ENCODE results near the gene SPOPL. TPM values are rescaled to one million over a fixed set of nuclear protein-coding genes. Genes with fewer than 3 reads are reported as not detected.

SPOPL gene
- total and polyA plus RNA-seq, 7 experiments from 2014 or later = 0.44 to 25.7 (median 12.2) TPM

DNA sequence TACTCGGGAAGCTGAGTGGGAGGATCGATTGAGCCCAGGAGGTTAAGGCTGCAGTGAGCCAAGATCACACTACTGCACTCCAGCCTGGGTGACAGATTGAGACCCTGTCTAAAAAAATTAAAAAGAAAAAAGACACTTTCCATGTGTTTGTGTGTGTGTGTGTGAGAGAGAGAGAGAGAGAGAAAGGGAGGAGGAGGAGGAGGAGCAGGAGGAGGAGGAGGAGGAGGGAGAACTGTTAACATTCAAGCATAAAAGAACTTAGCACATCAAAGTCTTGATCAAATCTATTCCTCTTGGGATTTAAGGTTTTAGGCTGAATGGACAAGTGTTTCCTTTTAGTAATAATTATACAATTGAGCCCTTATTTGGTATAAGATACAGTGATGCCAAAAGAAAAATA, 75.5 kb downstream of the SPOPL start:
- intact Hi-C loops (cut with micrococcal nuclease) = no loop called here
- Histone ChIP-seq H3K27me3 (ENCODE audit: control insufficient read depth in 2 of 2, insufficient read depth in 2 of 2, low read length in 2 of 2) (no peaks in the 10 kb centered on the region), H3K9me3 (ENCODE audit: control insufficient read depth in 2 of 3, low read length in 3 of 3) (no peaks in the 10 kb centered on the region), H3K4me1 (ENCODE audit: control insufficient read depth in 2 of 2, insufficient read depth in 2 of 2, low read length in 2 of 2) (no peaks in the 10 kb centered on the region), H3K36me3 (ENCODE audit: control insufficient read depth in 2 of 3, insufficient read depth in 3 of 3, low read length in 3 of 3) (no peaks in the 10 kb centered on the region), H3K4me3 (ENCODE audit: low read length) (no peak overlapping the region), H3K27ac (ENCODE audit: low read depth, low read length) (no peak overlapping the region)
- no peak overlapping the region for H3K27ac Mint-ChIP-seq
- ChIA-PET CTCF (no interaction called here), POLR2A (no interaction called here)
- DNase-seq (no peak), ATAC-seq (no peak)
- peaks cover 2 to 27% (median 9%) of the 10 kb centered on the region in 11 donors for H3K9me3 Mint-ChIP-seq
- H3K4me3 Mint-ChIP-seq = no peak overlapping the region
- H3K4me1 Mint-ChIP-seq = no peaks in the 10 kb centered on the region
- peaks cover 20 to 77% (median 69%) of the 10 kb centered on the region in 5 donors for H3K36me3 Mint-ChIP-seq
- H3K27me3 Mint-ChIP-seq = no peaks in the 10 kb centered on the region

- H3K4me3 Mint-ChIP-seq = no peak overlapping the region
- ATAC-seq = no peak
- no peaks in the 10 kb centered on the region for H3K4me1 ChIP-seq (ENCODE audit: control insufficient read depth in 2 of 2, insufficient read depth in 2 of 2, low read length in 2 of 2)
- H3K36me3 ChIP-seq (ENCODE audit: control insufficient read depth in 2 of 3, insufficient read depth in 3 of 3, low read length in 3 of 3) = no peaks in the 10 kb centered on the region
- peaks cover 2 to 23% (median 9%) of the 10 kb centered on the region in 11 donors for H3K9me3 Mint-ChIP-seq
- DNase-seq = no peak
- no peak overlapping the region for H3K27ac Mint-ChIP-seq
- peaks cover 22 to 79% (median 58%) of the 10 kb centered on the region in 5 donors for H3K36me3 Mint-ChIP-seq
- ChIA-PET POLR2A (no interaction called here), CTCF (no interaction called here)
- no peaks in the 10 kb centered on the region for H3K27me3 Mint-ChIP-seq
- no peak overlapping the region for H3K4me3 ChIP-seq (ENCODE audit: low read length)
- no peaks in the 10 kb centered on the region for H3K9me3 ChIP-seq (ENCODE audit: control insufficient read depth in 2 of 3, low read length in 3 of 3)
- H3K27me3 ChIP-seq (ENCODE audit: control insufficient read depth in 2 of 2, insufficient read depth in 2 of 2, low read length in 2 of 2) = no peaks in the 10 kb centered on the region
- intact Hi-C loops (cut with micrococcal nuclease) = no loop called here
- H3K27ac ChIP-seq (ENCODE audit: low read depth, low read length) = no peak overlapping the region
- H3K4me1 Mint-ChIP-seq = no peaks in the 10 kb centered on the region
Measured at GRCh38 chr2:138579556-138579955, 78.0 kb downstream of the SPOPL start.

DNA sequence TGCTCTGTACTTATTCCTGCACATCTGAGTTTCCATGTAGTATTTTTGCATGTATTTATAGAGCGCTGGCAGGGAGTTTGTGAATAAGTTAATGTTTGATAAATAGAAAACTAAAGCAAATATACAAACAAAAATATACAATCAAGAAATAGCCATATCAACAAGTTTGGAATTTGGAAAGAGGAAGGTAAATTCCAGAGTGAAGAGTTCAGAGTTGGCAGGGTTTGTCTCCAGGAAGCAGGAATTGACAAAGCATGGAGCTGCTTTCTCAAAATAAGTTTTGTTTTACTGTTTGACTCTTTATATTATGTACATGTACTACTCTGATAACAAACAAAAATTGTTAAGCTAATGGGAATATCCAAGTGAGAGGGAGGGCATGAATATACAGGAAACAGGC, 80.3 kb downstream of the SPOPL start:
- DNase-seq (no peak), ATAC-seq (no peak)
- Mint-ChIP-seq H3K9me3 (peaks cover 0 to 17% (median 6%) of the 10 kb centered on the region in 11 donors), H3K36me3 (peaks cover 18 to 58% (median 44%) of the 10 kb centered on the region in 5 donors), H3K4me1 (no peaks in the 10 kb centered on the region), H3K4me3 (no peak overlapping the region), H3K27me3 (no peaks in the 10 kb centered on the region), H3K27ac (no peak overlapping the region)
- Histone ChIP-seq H3K36me3 (ENCODE audit: control insufficient read depth in 2 of 3, insufficient read depth in 3 of 3, low read length in 3 of 3) (no peaks in the 10 kb centered on the region), H3K4me3 (ENCODE audit: low read length) (no peak overlapping the region), H3K27ac (ENCODE audit: low read depth, low read length) (no peak overlapping the region), H3K9me3 (ENCODE audit: control insufficient read depth in 2 of 3, low read length in 3 of 3) (no peaks in the 10 kb centered on the region), H3K4me1 (ENCODE audit: control insufficient read depth in 2 of 2, insufficient read depth in 2 of 2, low read length in 2 of 2) (no peaks in the 10 kb centered on the region), H3K27me3 (ENCODE audit: control insufficient read depth in 2 of 2, insufficient read depth in 2 of 2, low read length in 2 of 2) (no peaks in the 10 kb centered on the region)
- intact Hi-C loops (cut with micrococcal nuclease) = no loop called here
- CTCF ChIA-PET = no interaction called here
- POLR2A ChIA-PET = no interaction called here

GRCh38 chr2:138589663-138590062, 88.1 kb downstream of the SPOPL start:
- H3K36me3 ChIP-seq (ENCODE audit: control insufficient read depth in 2 of 3, insufficient read depth in 3 of 3, low read length in 3 of 3) = no peaks in the 10 kb centered on the region
- H3K27me3 ChIP-seq (ENCODE audit: control insufficient read depth in 2 of 2, insufficient read depth in 2 of 2, low read length in 2 of 2) = no peaks in the 10 kb centered on the region
- H3K4me1 ChIP-seq (ENCODE audit: control insufficient read depth in 2 of 2, insufficient read depth in 2 of 2, low read length in 2 of 2) = no peaks in the 10 kb centered on the region
- Mint-ChIP-seq H3K4me3 (no peak overlapping the region), H3K36me3 (peaks cover 0 to 20% (median 16%) of the 10 kb centered on the region in 5 donors), H3K9me3 (peaks cover 0 to 3% (median 0%) of the 10 kb centered on the region in 11 donors), H3K4me1 (peaks cover 0 to 2% (median 0%) of the 10 kb centered on the region in 7 donors), H3K27ac (no peak overlapping the region), H3K27me3 (no peaks in the 10 kb centered on the region)
- no peak overlapping the region for H3K27ac ChIP-seq (ENCODE audit: low read depth, low read length)
- ATAC-seq (no peak), DNase-seq (no peak)
- ChIA-PET POLR2A (no interaction called here), CTCF (no interaction called here)
- intact Hi-C loops (cut with micrococcal nuclease) = no loop called here
- H3K4me3 ChIP-seq (ENCODE audit: low read length) = no peak overlapping the region
- no peaks in the 10 kb centered on the region for H3K9me3 ChIP-seq (ENCODE audit: control insufficient read depth in 2 of 3, low read length in 3 of 3)

- intact Hi-C loops (cut with micrococcal nuclease) = no loop called here
Measured at GRCh38 chr2:138596403-138596802, 94.8 kb downstream of the SPOPL start.

GRCh38 chr2:138600732-138601457, 99.3 kb downstream of the SPOPL start:
- ATAC-seq = no peak
- ChIA-PET POLR2A (no interaction called here), CTCF (no interaction called here)
- no peak overlapping the region for H3K4me3 Mint-ChIP-seq
- Histone ChIP-seq H3K36me3 (ENCODE audit: control insufficient read depth in 2 of 3, insufficient read depth in 3 of 3, low read length in 3 of 3) (no peaks in the 10 kb centered on the region), H3K27ac (ENCODE audit: low read depth, low read length) (no peak overlapping the region), H3K9me3 (ENCODE audit: control insufficient read depth in 2 of 3, low read length in 3 of 3) (no peaks in the 10 kb centered on the region), H3K4me3 (ENCODE audit: low read length) (no peak overlapping the region), H3K4me1 (ENCODE audit: control insufficient read depth in 2 of 2, insufficient read depth in 2 of 2, low read length in 2 of 2) (no peaks in the 10 kb centered on the region), H3K27me3 (ENCODE audit: control insufficient read depth in 2 of 2, insufficient read depth in 2 of 2, low read length in 2 of 2) (no peaks in the 10 kb centered on the region)
- intact Hi-C loops (cut with micrococcal nuclease) = no loop called here
- peaks cover 0 to 15% (median 0%) of the 10 kb centered on the region in 5 donors for H3K36me3 Mint-ChIP-seq
- H3K27me3 Mint-ChIP-seq = no peaks in the 10 kb centered on the region
- DNase-seq = no peak
- no peak overlapping the region for H3K27ac Mint-ChIP-seq
- H3K4me1 Mint-ChIP-seq = no peaks in the 10 kb centered on the region
- H3K9me3 Mint-ChIP-seq = peaks cover 0 to 2% (median 0%) of the 10 kb centered on the region in 11 donors

More at GRCh38 chr2:138596403-138596802, 94.8 kb downstream of the SPOPL start:
- ChIA-PET POLR2A (no interaction called here), CTCF (no interaction called here)
- no peaks in the 10 kb centered on the region for H3K4me1 ChIP-seq (ENCODE audit: control insufficient read depth in 2 of 2, insufficient read depth in 2 of 2, low read length in 2 of 2)
- peaks cover 0 to 20% (median 11%) of the 10 kb centered on the region in 5 donors for H3K36me3 Mint-ChIP-seq
- ATAC-seq (no peak), DNase-seq (no peak)
- no peak overlapping the region for H3K27ac ChIP-seq (ENCODE audit: low read depth, low read length)
- no peaks in the 10 kb centered on the region for H3K9me3 ChIP-seq (ENCODE audit: control insufficient read depth in 2 of 3, low read length in 3 of 3)
- no peaks in the 10 kb centered on the region for H3K4me1 Mint-ChIP-seq
- H3K9me3 Mint-ChIP-seq = peaks cover 0 to 3% (median 0%) of the 10 kb centered on the region in 11 donors
- H3K4me3 ChIP-seq (ENCODE audit: low read length) = no peak overlapping the region
- no peak overlapping the region for H3K4me3 Mint-ChIP-seq
- H3K27me3 ChIP-seq (ENCODE audit: control insufficient read depth in 2 of 2, insufficient read depth in 2 of 2, low read length in 2 of 2) = no peaks in the 10 kb centered on the region
- no peaks in the 10 kb centered on the region for H3K27me3 Mint-ChIP-seq
- no peaks in the 10 kb centered on the region for H3K36me3 ChIP-seq (ENCODE audit: control insufficient read depth in 2 of 3, insufficient read depth in 3 of 3, low read length in 3 of 3)
- H3K27ac Mint-ChIP-seq = no peak overlapping the region

DNA sequence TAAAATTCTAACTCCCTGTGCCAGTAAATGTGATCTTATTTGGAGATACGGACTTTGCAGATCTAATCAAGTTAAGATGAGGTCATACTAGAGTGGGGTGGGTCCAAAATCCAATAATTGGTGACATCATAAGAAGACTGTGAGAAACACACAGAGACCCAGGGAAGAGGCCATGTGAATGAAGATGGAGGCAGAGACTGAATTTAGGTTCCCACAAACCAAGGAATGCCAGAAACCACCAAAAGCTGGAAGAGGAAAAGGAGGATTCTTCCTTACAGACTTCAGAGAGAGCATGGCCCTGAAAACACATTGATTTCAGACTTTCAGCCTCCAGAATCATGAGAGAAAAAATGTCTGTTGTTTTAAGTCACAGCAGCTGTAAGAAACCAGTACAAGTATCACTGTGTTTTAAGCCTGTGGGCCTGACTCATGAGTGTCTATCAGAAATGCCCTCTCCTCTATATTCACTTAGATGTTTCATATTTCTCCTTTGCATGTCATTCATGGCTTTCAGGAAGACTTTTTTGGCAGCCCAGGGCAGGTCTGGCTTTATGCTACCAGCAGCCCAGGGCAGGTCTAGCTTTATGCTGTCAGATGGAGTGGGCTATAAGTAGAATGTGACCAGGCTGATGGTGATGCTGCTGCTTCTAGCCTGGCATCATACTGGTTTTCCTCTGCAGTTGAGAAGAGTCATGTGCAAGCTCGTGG, 100.0 kb downstream of the SPOPL start:
- Histone ChIP-seq H3K27me3 (ENCODE audit: control insufficient read depth in 2 of 2, insufficient read depth in 2 of 2, low read length in 2 of 2) (no peaks in the 10 kb centered on the region), H3K4me1 (ENCODE audit: control insufficient read depth in 2 of 2, insufficient read depth in 2 of 2, low read length in 2 of 2) (no peaks in the 10 kb centered on the region), H3K27ac (ENCODE audit: low read depth, low read length) (no peak overlapping the region), H3K4me3 (ENCODE audit: low read length) (no peak overlapping the region), H3K36me3 (ENCODE audit: control insufficient read depth in 2 of 3, insufficient read depth in 3 of 3, low read length in 3 of 3) (no peaks in the 10 kb centered on the region), H3K9me3 (ENCODE audit: control insufficient read depth in 2 of 3, low read length in 3 of 3) (no peaks in the 10 kb centered on the region)
- H3K27me3 Mint-ChIP-seq = no peaks in the 10 kb centered on the region
- no peaks in the 10 kb centered on the region for H3K4me1 Mint-ChIP-seq
- H3K27ac Mint-ChIP-seq = no peak overlapping the region
- POLR2A ChIA-PET = no interaction called here
- peaks cover 0 to 2% (median 0%) of the 10 kb centered on the region in 11 donors for H3K9me3 Mint-ChIP-seq
- ATAC-seq (no peak), DNase-seq (no peak)
- H3K36me3 Mint-ChIP-seq = peaks cover 0 to 11% (median 0%) of the 10 kb centered on the region in 5 donors
- CTCF ChIA-PET = no interaction called here
- H3K4me3 Mint-ChIP-seq = no peak overlapping the region
- intact Hi-C loops (cut with micrococcal nuclease) = no loop called here
